Smooth muscle cell (in vitro differentiated cells): Measurements from ENCODE around the gene LCN2. TPM values are rescaled to one million over a fixed set of nuclear protein-coding genes. Genes with fewer than 3 reads are reported as not detected.

ENCODE experiments used
- DNase-seq: peaks from one replicate; lab custom pipeline; 2025; ENCODE audit not compliant: unreplicated experiment; lab: John Stamatoyannopoulos, UW
- H2AFZ ChIP-seq: fragments of 200-600 bp; sonication (generic); 2 replicates; pipeline ENCODE4 v1.6.0; 2016; ENCODE audit warnings: antibody characterized with exemption, low read depth, mild to moderate bottlenecking
- H3F3A ChIP-seq: fragments of 200-600 bp; sonication (generic); 2 replicates; pipeline ENCODE4 v1.6.0; 2017; ENCODE audit warnings: antibody characterized with exemption, low read depth
- H3K27ac ChIP-seq: fragments of 200-600 bp; sonication (generic); 2 replicates; pipeline ENCODE4 v1.5.1; 2016; ENCODE audit warnings: low read depth, mild to moderate bottlenecking
- H3K27me3 ChIP-seq: fragments of 200-600 bp; sonication (generic); 2 replicates; pipeline ENCODE4 v1.6.1; 2016; ENCODE audit warnings: low read depth, mild to moderate bottlenecking
- H3K36me3 ChIP-seq: fragments of 200-600 bp; sonication (generic); 2 replicates; pipeline ENCODE4 v1.5.1; 2016; ENCODE audit warnings: low read depth
- H3K4me1 ChIP-seq: fragments of 200-600 bp; sonication (generic); 2 replicates; pipeline ENCODE4 v1.5.1; 2016; ENCODE audit warnings: low read depth
- H3K4me2 ChIP-seq: fragments of 200-600 bp; sonication (generic); 2 replicates; pipeline ENCODE4 v1.6.0; 2016; ENCODE audit warnings: mild to moderate bottlenecking
- H3K4me3 ChIP-seq: fragments of 200-600 bp; sonication (generic); 2 replicates; pipeline ENCODE4 v1.5.1; 2016; ENCODE audit warnings: mild to moderate bottlenecking
- H3K79me2 ChIP-seq: fragments of 200-600 bp; sonication (generic); 2 replicates; pipeline ENCODE4 v1.6.0; 2016; ENCODE audit warnings: low read depth, mild to moderate bottlenecking
- H3K9ac ChIP-seq: fragments of 200-600 bp; sonication (generic); 2 replicates; pipeline ENCODE4 v1.6.0; 2016; ENCODE audit warnings: low read depth
- H3K9me3 ChIP-seq: fragments of 200-600 bp; sonication (generic); replicated peaks from 2 replicates; pipeline ENCODE4 v1.5.1; 2016; ENCODE audit warnings: low read depth
- H4K20me1 ChIP-seq: fragments of 200-600 bp; sonication (generic); 2 replicates; pipeline ENCODE4 v1.6.0; 2016; ENCODE audit warnings: low read depth
- WGBS: methylation state at CpG from one replicate; pipeline ENCODE4 v1.1.7; 2016; ENCODE audit warnings: low lambda C conversion rate; 5-methylcytosine and 5-hydroxymethylcytosine counted together
- polyA plus RNA-seq: library from polyadenylated mRNA; unstranded; fragments of >200 nt; fragmentation: Nextera tagmentation; extraction: Ambion mirVana; gene quantifications from 2 replicates; pipeline ENCODE4 v1.2.1, GENCODE V29; 2016
- total RNA-seq: library from RNA; depleted of rRNA; stranded (reverse); fragments of >200 nt; gene quantifications from 2 replicates; pipeline ENCODE4 v1.2.3, GENCODE V29; 2014
- TF ChIP-seq, protein P1 (sequence below): fragments of 200-600 bp; sonication (generic); IDR thresholded peaks from 2 replicates; pipeline ENCODE4 v1.5.1; 2017; ENCODE audit warnings: borderline replicate concordance, mild to moderate bottlenecking, antibody characterized with exemption; ENCODE audit not compliant: insufficient read depth, poor library complexity, severe bottlenecking

Gene LCN2
- total and polyA plus RNA-seq, 2 experiments from 2014 or later = not detected

DNA sequence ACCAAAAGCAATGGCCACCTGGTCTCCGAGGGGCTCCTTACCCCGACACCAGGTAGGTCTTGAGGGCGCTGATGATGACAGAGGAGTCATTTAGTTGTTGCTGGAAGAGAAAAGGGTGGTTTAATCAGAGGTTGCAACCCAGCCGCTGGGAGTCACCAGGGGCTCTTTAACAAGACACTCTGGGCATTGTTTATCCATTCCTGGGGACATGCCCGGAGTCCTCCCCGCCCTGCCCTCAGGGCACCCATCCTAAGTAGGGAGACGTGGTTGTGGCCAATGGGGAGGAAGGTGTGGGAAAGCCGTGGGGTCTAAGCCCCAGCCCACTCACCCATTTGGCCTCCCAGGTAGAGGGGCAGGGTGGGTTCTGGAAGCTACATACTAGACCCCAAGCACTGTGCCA lies 24.8 kb upstream of the LCN2 start:
- DNase-seq = no peak
- Histone ChIP-seq H3K27ac (no peak overlapping the region), H2AFZ (no peak overlapping the region), H3F3A (no peaks in the 10 kb centered on the region), H3K4me2 (no peak overlapping the region), H3K79me2 (peaks cover 8% of the 10 kb centered on the region), H3K9ac (no peak overlapping the region), H3K4me1 (no peaks in the 10 kb centered on the region), H3K36me3 (no peaks in the 10 kb centered on the region), H3K27me3 (no peaks in the 10 kb centered on the region), H3K9me3 (no peaks in the 10 kb centered on the region), H4K20me1 (peaks cover 12% of the 10 kb centered on the region), H3K4me3 (no peak overlapping the region)
- 98% methylated on average over 8 of the region's 8 CpGs for WGBS
- TF ChIP-seq, protein P1, sequence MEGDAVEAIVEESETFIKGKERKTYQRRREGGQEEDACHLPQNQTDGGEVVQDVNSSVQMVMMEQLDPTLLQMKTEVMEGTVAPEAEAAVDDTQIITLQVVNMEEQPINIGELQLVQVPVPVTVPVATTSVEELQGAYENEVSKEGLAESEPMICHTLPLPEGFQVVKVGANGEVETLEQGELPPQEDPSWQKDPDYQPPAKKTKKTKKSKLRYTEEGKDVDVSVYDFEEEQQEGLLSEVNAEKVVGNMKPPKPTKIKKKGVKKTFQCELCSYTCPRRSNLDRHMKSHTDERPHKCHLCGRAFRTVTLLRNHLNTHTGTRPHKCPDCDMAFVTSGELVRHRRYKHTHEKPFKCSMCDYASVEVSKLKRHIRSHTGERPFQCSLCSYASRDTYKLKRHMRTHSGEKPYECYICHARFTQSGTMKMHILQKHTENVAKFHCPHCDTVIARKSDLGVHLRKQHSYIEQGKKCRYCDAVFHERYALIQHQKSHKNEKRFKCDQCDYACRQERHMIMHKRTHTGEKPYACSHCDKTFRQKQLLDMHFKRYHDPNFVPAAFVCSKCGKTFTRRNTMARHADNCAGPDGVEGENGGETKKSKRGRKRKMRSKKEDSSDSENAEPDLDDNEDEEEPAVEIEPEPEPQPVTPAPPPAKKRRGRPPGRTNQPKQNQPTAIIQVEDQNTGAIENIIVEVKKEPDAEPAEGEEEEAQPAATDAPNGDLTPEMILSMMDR = no peak

DNA sequence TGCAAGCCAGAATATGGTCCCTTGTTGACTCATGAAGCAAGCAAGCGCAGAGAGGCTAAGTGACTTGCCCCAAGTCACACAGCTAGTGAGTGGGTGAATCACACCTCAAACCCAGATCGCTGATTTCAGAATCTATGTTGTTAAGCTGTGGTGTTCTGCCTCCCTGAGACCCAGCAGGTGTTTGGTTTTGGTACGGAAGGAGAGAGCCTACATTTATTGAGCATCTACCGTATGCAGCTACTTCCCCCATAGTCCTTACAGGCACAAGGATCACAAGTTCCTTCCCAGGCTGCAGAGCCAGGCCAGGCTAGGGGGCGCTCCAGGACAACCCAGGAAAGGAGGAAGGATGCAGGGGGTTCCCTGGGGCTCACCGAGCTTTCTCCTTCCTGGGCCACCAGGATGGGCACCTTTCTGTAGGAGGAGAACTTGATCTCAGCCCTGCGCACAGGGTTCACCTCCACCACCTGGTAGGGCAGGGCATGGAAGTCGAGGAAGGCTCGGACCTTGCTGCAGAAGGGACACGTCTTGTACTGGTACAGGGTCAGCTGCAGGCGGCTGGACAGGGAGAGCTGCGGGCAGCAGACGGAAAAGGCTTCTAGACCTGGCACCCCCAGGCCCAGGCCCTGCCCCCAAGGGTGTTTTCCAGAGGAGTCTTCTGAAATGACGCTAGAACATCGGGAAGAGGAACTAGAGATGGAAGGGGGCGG lies 24.2 kb upstream of the LCN2 start:
- Histone ChIP-seq H3K36me3 (no peaks in the 10 kb centered on the region), H3K4me1 (no peaks in the 10 kb centered on the region), H4K20me1 (peaks cover 12% of the 10 kb centered on the region), H3K4me2 (no peak overlapping the region), H3K27me3 (no peaks in the 10 kb centered on the region), H3K79me2 (peaks cover 8% of the 10 kb centered on the region), H3K9me3 (no peaks in the 10 kb centered on the region), H3F3A (no peaks in the 10 kb centered on the region), H3K4me3 (no peak overlapping the region), H3K9ac (no peak overlapping the region), H2AFZ (no peak overlapping the region), H3K27ac (no peak overlapping the region)
- peak; percentile 10 for DNase-seq
- WGBS = 84% methylated on average over 16 of the region's 16 CpGs
- TF ChIP-seq, protein P1 = peak; percentile 38

- Histone ChIP-seq H3K9me3 (no peaks in the 10 kb centered on the region), H3K27me3 (no peaks in the 10 kb centered on the region), H3K4me2 (no peak overlapping the region), H3K79me2 (peaks cover 8% of the 10 kb centered on the region), H3F3A (no peaks in the 10 kb centered on the region), H3K36me3 (no peaks in the 10 kb centered on the region), H3K9ac (no peak overlapping the region), H3K27ac (no peak overlapping the region), H3K4me3 (no peak overlapping the region), H2AFZ (no peak overlapping the region), H4K20me1 (peaks cover 12% of the 10 kb centered on the region), H3K4me1 (no peaks in the 10 kb centered on the region)
- TF ChIP-seq, protein P1 = no peak
- 84% methylated on average over 10 of the region's 10 CpGs for WGBS
- DNase-seq = no peak
These were observed 23.5 kb upstream of the LCN2 start for GRCh38 chr9:128125580-128126354.
